ENCODE measurements around the gene GHSR. TPM values are rescaled to one million over a fixed set of nuclear protein-coding genes. Genes with fewer than 3 reads are reported as not detected.

The GHSR gene
- total and polyA plus RNA-seq, 2 experiments from 2014 or later = not detected

- H3K9me3 ChIP-seq (ENCODE audit: low read depth) = no peaks in the 10 kb centered on the region
- H3K9me2 ChIP-seq (replicated peaks; ENCODE audit: insufficient read depth) = no peaks in the 10 kb centered on the region
- TF ChIP-seq CTCF (IDR thresholded peaks at IDR 0.05; ENCODE audit: poor library complexity) (no peak), EZH2 (IDR thresholded peaks at IDR 0.05; ENCODE audit: borderline replicate concordance) (no peak), EZH2phosphoT487 (IDR thresholded peaks at IDR 0.05; ENCODE audit: low read depth, severe bottlenecking, unreplicated experiment) (no peak)
- peak overlapping the region; percentile 68 for H3K4me2 ChIP-seq
- H3K36me3 ChIP-seq (replicated peaks; ENCODE audit: insufficient read depth, low read depth) = no peaks in the 10 kb centered on the region
- no peak overlapping the region for H3K4me3 ChIP-seq
- H3K27ac ChIP-seq = no peak overlapping the region
- H3K4me1 ChIP-seq (ENCODE audit: insufficient read depth) = no peaks in the 10 kb centered on the region
- no peaks in the 10 kb centered on the region for H4K20me1 ChIP-seq (ENCODE audit: insufficient read depth, poor library complexity, severe bottlenecking)
- no peak overlapping the region for H2AFZ ChIP-seq
- DNase-seq (ENCODE audit: low spot score) = peak; percentile 64
- H3K79me2 ChIP-seq = no peaks in the 10 kb centered on the region
- H3K27me3 ChIP-seq = peaks cover 81% of the 10 kb centered on the region
- 10% methylated on average over 34 of the region's 34 CpGs for WGBS (ENCODE audit: low lambda C conversion rate, missing lambda C conversion rate)
Measured at GRCh38 chr3:172449466-172450149, 1.4 kb upstream of the GHSR start.

- no peak for TF ChIP-seq CTCF (IDR thresholded peaks at IDR 0.05; ENCODE audit: poor library complexity)
- Histone ChIP-seq H3K4me1 (ENCODE audit: insufficient read depth) (no peaks in the 10 kb centered on the region), H4K20me1 (ENCODE audit: insufficient read depth, poor library complexity, severe bottlenecking) (no peaks in the 10 kb centered on the region), H3K27ac (no peak overlapping the region), H3K36me3 (replicated peaks; ENCODE audit: insufficient read depth, low read depth) (no peaks in the 10 kb centered on the region), H3K4me2 (no peak overlapping the region), H3K9me2 (replicated peaks; ENCODE audit: insufficient read depth) (no peaks in the 10 kb centered on the region), H3K27me3 (peaks cover 76% of the 10 kb centered on the region), H3K79me2 (no peaks in the 10 kb centered on the region), H2AFZ (no peak overlapping the region), H3K4me3 (no peak overlapping the region), H3K9me3 (ENCODE audit: low read depth) (no peaks in the 10 kb centered on the region)
- DNase-seq (ENCODE audit: low spot score) = no peak
- 19% methylated on average over 40 of the region's 43 CpGs for WGBS (ENCODE audit: low lambda C conversion rate, missing lambda C conversion rate)
Measured at GRCh38 chr3:172448661-172449465, 607 bp upstream of the GHSR start.

- Histone ChIP-seq H3K4me1 (ENCODE audit: insufficient read depth) (no peaks in the 10 kb centered on the region), H3K9me3 (ENCODE audit: low read depth) (no peaks in the 10 kb centered on the region), H3K4me2 (no peak overlapping the region), H4K20me1 (ENCODE audit: insufficient read depth, poor library complexity, severe bottlenecking) (no peaks in the 10 kb centered on the region), H3K4me3 (no peak overlapping the region), H3K27me3 (peaks cover 82% of the 10 kb centered on the region), H3K36me3 (replicated peaks; ENCODE audit: insufficient read depth, low read depth) (no peaks in the 10 kb centered on the region), H2AFZ (no peak overlapping the region), H3K27ac (no peak overlapping the region), H3K79me2 (no peaks in the 10 kb centered on the region), H3K9me2 (replicated peaks; ENCODE audit: insufficient read depth) (no peaks in the 10 kb centered on the region)
- 68% methylated on average over 3 of the region's 3 CpGs for WGBS (ENCODE audit: low lambda C conversion rate, missing lambda C conversion rate)
- no peak for DNase-seq (ENCODE audit: low spot score)
- TF ChIP-seq EZH2phosphoT487 (IDR thresholded peaks at IDR 0.05; ENCODE audit: low read depth, severe bottlenecking, unreplicated experiment) = no peak
- TF ChIP-seq EZH2 (IDR thresholded peaks at IDR 0.05; ENCODE audit: borderline replicate concordance) = no peak
- TF ChIP-seq CTCF (IDR thresholded peaks at IDR 0.05; ENCODE audit: poor library complexity) = no peak
Measured at GRCh38 chr3:172446198-172446597, 2.1 kb downstream of the GHSR start.
